Loucy (cell line): ENCODE results near the gene VPS4B.
A peak's percentile ranks its signal among the peaks of the same experiment; 100 is the strongest.

Source experiments
- H2AFZ ChIP-seq: fragments of 200-600 bp; sonication (generic); 2 replicates; pipeline ENCODE4 v1.6.0; 2016; ENCODE audit warnings: antibody characterized with exemption, mild to moderate bottlenecking, low read length, moderate library complexity
- H3F3A ChIP-seq: fragments of 200-600 bp; 2 replicates; pipeline ENCODE4 v1.6.0; 2016; ENCODE audit warnings: antibody characterized with exemption, low read depth, mild to moderate bottlenecking
- H3K27me3 ChIP-seq: fragments of 200-600 bp; sonication (generic); 2 replicates; pipeline ENCODE4 v1.6.1; 2014; ENCODE audit warnings: low read length, mild to moderate bottlenecking; ENCODE audit not compliant: insufficient read depth, poor library complexity, severe bottlenecking
- H3K36me3 ChIP-seq: fragments of 200-600 bp; sonication (generic); 2 replicates; pipeline ENCODE4 v1.6.1; 2016; ENCODE audit warnings: low read length; ENCODE audit not compliant: insufficient read depth
- H3K4me1 ChIP-seq: fragments of 200-600 bp; sonication (generic); 2 replicates; pipeline ENCODE4 v1.5.1; 2014; ENCODE audit warnings: low read length, mild to moderate bottlenecking; ENCODE audit not compliant: insufficient read depth, poor library complexity, severe bottlenecking
- H3K4me2 ChIP-seq: fragments of 200-600 bp; sonication (generic); 2 replicates; pipeline ENCODE4 v1.6.0; 2014; ENCODE audit warnings: antibody characterized with exemption, low read length, low read depth, mild to moderate bottlenecking; ENCODE audit not compliant: poor library complexity, severe bottlenecking
- H3K4me3 ChIP-seq: fragments of 200-600 bp; sonication (generic); 2 replicates; pipeline ENCODE4 v1.5.1; 2014; ENCODE audit warnings: low read length, mild to moderate bottlenecking, mixed read lengths; ENCODE audit not compliant: poor library complexity, severe bottlenecking
- H3K79me2 ChIP-seq: fragments of 200-600 bp; sonication (generic); 2 replicates; pipeline ENCODE4 v1.6.1; 2014; ENCODE audit warnings: low read length; ENCODE audit not compliant: insufficient read depth
- H3K9ac ChIP-seq: fragments of 200-600 bp; sonication (generic); 2 replicates; pipeline ENCODE4 v1.6.0; 2014; ENCODE audit warnings: mild to moderate bottlenecking, low read depth, low read length, moderate library complexity; ENCODE audit not compliant: poor library complexity, severe bottlenecking
- H3K9me2 ChIP-seq: fragments of 200-600 bp; sonication (generic); replicated peaks from 2 replicates; pipeline ENCODE4 v1.6.1; 2016; ENCODE audit warnings: low read depth, low read length, mixed read lengths
- H3K9me3 ChIP-seq: fragments of 200-600 bp; sonication (generic); 2 replicates; pipeline ENCODE4 v1.6.1; 2014; ENCODE audit warnings: mild to moderate bottlenecking, antibody characterized with exemption, low read length, low read depth; ENCODE audit not compliant: insufficient read depth
- H4K20me1 ChIP-seq: fragments of 200-600 bp; sonication (generic); 2 replicates; pipeline ENCODE4 v1.6.0; 2014; ENCODE audit warnings: antibody characterized with exemption, low read length, mild to moderate bottlenecking; ENCODE audit not compliant: insufficient read depth, poor library complexity, severe bottlenecking
- CTCF ChIP-seq: fragments of 200-600 bp; sonication (generic); conservative IDR thresholded peaks from 2 replicates; pipeline ENCODE4 v1.5.1; 2014; ENCODE audit warnings: mild to moderate bottlenecking, antibody characterized with exemption, low read length
- EZH2phosphoT487 ChIP-seq: fragments of 200-600 bp; IDR thresholded peaks from 2 replicates; pipeline ENCODE4 v1.6.1; 2018; ENCODE audit warnings: antibody characterized with exemption, mild to moderate bottlenecking, moderate library complexity, borderline replicate concordance

VPS4B gene

GRCh38 chr18:63422087-63422863, at the start of gene VPS4B:
VPS4B (minus strand) TSS chr18:63422476; CDS start chr18:63422259, 217 bp downstream.
- no peaks in the 10 kb centered on the region for H3K9me2 ChIP-seq
- no peaks in the 10 kb centered on the region for H3F3A ChIP-seq
- H3K4me1 ChIP-seq: peaks cover 38% of the 10 kb centered on the region
- no peaks in the 10 kb centered on the region for H3K27me3 ChIP-seq
- H3K4me2 ChIP-seq: peak within 1 kb of the TSS; percentile 94
- H3K9me3 ChIP-seq: no peaks in the 10 kb centered on the region
- TF ChIP-seq EZH2phosphoT487 (no peak), CTCF (no peak; the same call in 1 of the 2 replicates)
- peaks cover 28% of the 10 kb centered on the region for H4K20me1 ChIP-seq
- H3K36me3 ChIP-seq: no peaks in the 10 kb centered on the region
- H3K79me2 ChIP-seq: peaks cover 49% of the 10 kb centered on the region
- peak within 1 kb of the TSS; percentile 93 for H3K9ac ChIP-seq
- H2AFZ ChIP-seq: peak within 1 kb of the TSS; percentile 82
- H3K4me3 ChIP-seq: peak within 1 kb of the TSS; percentile 94

GRCh38 chr18:63470751-63471150, 48.5 kb upstream of the VPS4B start:
- Histone ChIP-seq H3K4me3 (no peak overlapping the region), H3K9ac (no peak overlapping the region), H3K36me3 (no peaks in the 10 kb centered on the region), H3K9me3 (no peaks in the 10 kb centered on the region), H3K79me2 (no peaks in the 10 kb centered on the region), H3K4me1 (no peaks in the 10 kb centered on the region), H4K20me1 (no peaks in the 10 kb centered on the region), H3F3A (no peaks in the 10 kb centered on the region), H3K9me2 (no peaks in the 10 kb centered on the region), H3K4me2 (no peak overlapping the region), H3K27me3 (no peaks in the 10 kb centered on the region), H2AFZ (no peak overlapping the region)
- TF ChIP-seq EZH2phosphoT487: no peak
- TF ChIP-seq CTCF: no peak

- no peak overlapping the region for H3K9ac ChIP-seq
- no peak overlapping the region for H3K4me3 ChIP-seq
- no peaks in the 10 kb centered on the region for H3K36me3 ChIP-seq
- H3K4me1 ChIP-seq: no peaks in the 10 kb centered on the region
- H3K79me2 ChIP-seq: no peaks in the 10 kb centered on the region
- H4K20me1 ChIP-seq: no peaks in the 10 kb centered on the region
- H3K9me2 ChIP-seq: no peaks in the 10 kb centered on the region
- H3F3A ChIP-seq: no peaks in the 10 kb centered on the region
- no peak overlapping the region for H2AFZ ChIP-seq
- H3K9me3 ChIP-seq: no peaks in the 10 kb centered on the region
- TF ChIP-seq EZH2phosphoT487: no peak
- TF ChIP-seq CTCF: no peak
- H3K4me2 ChIP-seq: no peak overlapping the region
- H3K27me3 ChIP-seq: no peaks in the 10 kb centered on the region
These were observed 46.3 kb upstream of the VPS4B start for GRCh38 chr18:63468575-63468974.
